ENCODE results near the gene CA10.

The CA10 gene

GRCh38 chr17:51630101-51630671 lies 528.3 kb downstream of the CA10 start:
- no peak for DNase-seq

GRCh38 chr17:51629232-51629631 lies 529.3 kb downstream of the CA10 start:
- DNase-seq = no peak

- DNase-seq = no peak
Measured at GRCh38 chr17:51627779-51628178, 530.7 kb downstream of the CA10 start.

- DNase-seq = no peak
Measured at GRCh38 chr17:51618476-51618875, 540.0 kb downstream of the CA10 start.

- no peak for DNase-seq
Measured at GRCh38 chr17:51617986-51618385, 540.5 kb downstream of the CA10 start.

GRCh38 chr17:51613255-51613654 lies 545.3 kb downstream of the CA10 start:
- no peak for DNase-seq

- no peak for DNase-seq
Measured at GRCh38 chr17:51612692-51613091, 545.8 kb downstream of the CA10 start.

GRCh38 chr17:51611585-51611984 lies 546.9 kb downstream of the CA10 start:
- DNase-seq = no peak

GRCh38 chr17:51610834-51611233 lies 547.7 kb downstream of the CA10 start:
- DNase-seq = no peak

- no peak for DNase-seq
Measured at GRCh38 chr17:51610155-51610554, 548.4 kb downstream of the CA10 start.

GRCh38 chr17:51608251-51608933 lies 550.1 kb downstream of the CA10 start:
- no peak for DNase-seq

GRCh38 chr17:51607512-51607911 lies 551.0 kb downstream of the CA10 start:
- DNase-seq = no peak

GRCh38 chr17:51604299-51605020 lies 554.1 kb downstream of the CA10 start:
- DNase-seq = no peak

GRCh38 chr17:51601622-51602261 lies 556.8 kb downstream of the CA10 start:
- DNase-seq = no peak

- DNase-seq = no peak
Measured at GRCh38 chr17:51598824-51599223, 559.7 kb downstream of the CA10 start.

- no peak for DNase-seq
Measured at GRCh38 chr17:51597345-51597744, 561.2 kb downstream of the CA10 start.

GRCh38 chr17:51595826-51596398 lies 562.6 kb downstream of the CA10 start:
- no peak for DNase-seq

- DNase-seq = peak; percentile 32
Measured at GRCh38 chr17:51590071-51590656, 568.4 kb downstream of the CA10 start.

- DNase-seq = no peak
Measured at GRCh38 chr17:51588063-51588462, 570.5 kb downstream of the CA10 start.

- no peak for DNase-seq
Measured at GRCh38 chr17:51587516-51587915, 571.0 kb downstream of the CA10 start.

- no peak for DNase-seq
Measured at GRCh38 chr17:51585514-51586104, 572.9 kb downstream of the CA10 start.

GRCh38 chr17:51580869-51581268 lies 577.6 kb downstream of the CA10 start:
- no peak for DNase-seq

Measured in DMS79 (cell line).